Measurements from ENCODE around the gene TRIM63. TPM values are rescaled to one million over a fixed set of nuclear protein-coding genes. Genes with fewer than 3 reads are reported as not detected.

TRIM63 gene
- total and polyA plus RNA-seq, 2 donors (not counting 3 experiments of a cell fraction or from before 2014, with no cell fraction given) = not detected

GRCh38 chr1:26010825-26011224 lies 56.6 kb downstream of the TRIM63 start:
- H2AFZ ChIP-seq (ENCODE audit: low read depth, low read length) = no peak overlapping the region
- BruUV-seq (replicated peaks) = no TSS peak
- POLR2A ChIA-PET = no interaction called here
- H3K4me3 ChIP-seq (replicated peaks in 1 of 3; ENCODE audit: insufficient read depth in 1 of 3, low read depth in 1 of 3, low read length in 3 of 3) = no peak overlapping the region
- H4K20me1 ChIP-seq (replicated peaks; ENCODE audit: control insufficient read depth, extremely low read depth, insufficient read depth, low read length) = no peaks in the 10 kb centered on the region
- intact Hi-C loops (cut with micrococcal nuclease) (no loop called here), dilution Hi-C loops (cut with MboI; ENCODE audit: extremely low pct_ligation_motif_present, low sequenced_read_pairs) (no loop called here)
- DNase-seq (ENCODE audit: low read depth, low spot score) (no peak), FAIRE-seq (no peak)
- no peaks in the 10 kb centered on the region for H3K27me3 ChIP-seq (ENCODE audit: control insufficient read depth in 2 of 2, insufficient read depth in 2 of 2, low read length in 2 of 2)
- no peak overlapping the region for H3K27ac ChIP-seq (ENCODE audit: insufficient read depth, low read depth, low read length)
- CTCF ChIA-PET = interaction anchor here (0.7 to 3.9 kb wide), 5 partner anchors 9 to 115 kb away, joined by 3 to 20 read pairs (median 4); partner anchors contain the start of gene PAFAH2
- no peaks in the 10 kb centered on the region for H3K79me2 ChIP-seq (ENCODE audit: control insufficient read depth, insufficient read depth, low read length)
- H3K4me1 ChIP-seq (ENCODE audit: control insufficient read depth, extremely low read depth, insufficient read depth, low read length) = no peaks in the 10 kb centered on the region
- TF ChIP-seq MYC (IDR thresholded peaks at IDR 0.05; ENCODE audit: low read depth, low read length) = no peak
- TF ChIP-seq CTCF (IDR thresholded peaks at IDR 0.05; ENCODE audit: extremely low read depth in 1 of 2, insufficient read depth in 1 of 2, low read depth in 1 of 2, low read length in 2 of 2) = no peak
- no peak for TF ChIP-seq JUN (IDR thresholded peaks at IDR 0.05; ENCODE audit: borderline replicate concordance, insufficient read depth, insufficient read length, low read depth)
- TF ChIP-seq POLR2A (IDR thresholded peaks at IDR 0.05; ENCODE audit: low read depth, low read length) = no peak
- TF ChIP-seq POLR2AphosphoS5 (IDR thresholded peaks at IDR 0.05; ENCODE audit: insufficient read depth, low read depth, low read length) = no peak
- no peak for TF ChIP-seq EZH2 (IDR thresholded peaks at IDR 0.05; ENCODE audit: borderline replicate concordance, low read depth, low read length, severe bottlenecking)
- H3K9me3 ChIP-seq (replicated peaks; ENCODE audit: control insufficient read depth, insufficient read depth, low read length) = no peaks in the 10 kb centered on the region
- no peaks in the 10 kb centered on the region for H3K36me3 ChIP-seq (ENCODE audit: control insufficient read depth in 2 of 2, extremely low read depth in 1 of 2, insufficient read depth in 2 of 2, low read length in 2 of 2)
- H3K9me1 ChIP-seq (replicated peaks; ENCODE audit: control insufficient read depth, extremely low read depth, insufficient read depth, low read length) = no peaks in the 10 kb centered on the region
- no peak overlapping the region for H3K4me2 ChIP-seq (ENCODE audit: insufficient read depth, low read length)
- no peak overlapping the region for H3K9ac ChIP-seq (replicated peaks; ENCODE audit: extremely low read depth, insufficient read depth, low read length)
